Keratinocyte (primary cell): ENCODE measurements around the gene VN1R5. TPM values are rescaled to one million over a fixed set of nuclear protein-coding genes. Genes with fewer than 3 reads are reported as not detected.

Source experiments
- DNase-seq: peaks from one replicate; pipeline ENCODE4 v3.0.0-alpha.2; 2011; ENCODE audit warnings: low read depth, missing footprints, low spot score
- FAIRE-seq: peaks from 2 replicates; lab custom pipeline; 2011; peaks lifted over from hg19 to GRCh38; lab: Jason Lieb, UNC
- H2AFZ ChIP-seq: 2 replicates; pipeline ENCODE4 v1.6.0; 2012; ENCODE audit warnings: low read length, control low read depth, inconsistent platforms; ENCODE audit not compliant: control insufficient read depth
- H3K27ac ChIP-seq: 2 replicates; pipeline ENCODE4 v1.5.1; 2011; ENCODE audit warnings: low read length; ENCODE audit not compliant: control insufficient read depth, insufficient read depth
- H3K27me3 ChIP-seq: 3 replicates; pipeline ENCODE4 v1.6.0; 2011; ENCODE audit warnings: low read length; ENCODE audit not compliant: control insufficient read depth, insufficient read depth; ENCODE audit errors: extremely low read depth
- H3K36me3 ChIP-seq, 2 experiments: 2 replicates in 1 of 2; 3 replicates in 1 of 2; pipeline ENCODE4 v1.5.1; 2011; ENCODE audit warnings: low read length in 2 of 2, mild to moderate bottlenecking in 1 of 2; ENCODE audit not compliant: control insufficient read depth in 2 of 2, insufficient read depth in 2 of 2; ENCODE audit errors: extremely low read depth in 1 of 2
- H3K4me1 ChIP-seq: 3 replicates; pipeline ENCODE4 v1.5.1; 2011; ENCODE audit warnings: low read length; ENCODE audit not compliant: control insufficient read depth, insufficient read depth; ENCODE audit errors: extremely low read depth
- H3K4me2 ChIP-seq: 3 replicates; pipeline ENCODE4 v1.6.0; 2011; ENCODE audit warnings: low read depth, low read length; ENCODE audit not compliant: control insufficient read depth, insufficient read depth; ENCODE audit errors: extremely low read depth
- H3K4me3 ChIP-seq, 3 experiments: fragments of 200-600 bp in 1 of 3; sonication (generic) in 1 of 3; 2 replicates in 2 of 3; 3 replicates in 1 of 3; pipeline ENCODE4 v1.5.1; 2011 to 2016; ENCODE audit warnings: low read length in 3 of 3, mild to moderate bottlenecking in 3 of 3, control low read depth in 2 of 3, inconsistent platforms in 1 of 3, low read depth in 1 of 3, mixed read lengths in 1 of 3, mixed run types in 1 of 3, moderate library complexity in 1 of 3; ENCODE audit not compliant: control insufficient read depth in 2 of 3, insufficient read depth in 2 of 3; ENCODE audit errors: extremely low read depth in 1 of 3
- H3K79me2 ChIP-seq: 2 replicates; pipeline ENCODE4 v1.6.0; 2012; ENCODE audit warnings: low read length; ENCODE audit not compliant: control insufficient read depth, insufficient read depth
- H3K9ac ChIP-seq: 3 replicates; pipeline ENCODE4 v1.6.0; 2011; ENCODE audit warnings: low read length; ENCODE audit not compliant: control insufficient read depth, insufficient read depth; ENCODE audit errors: extremely low read depth
- H3K9me1 ChIP-seq: 3 replicates; pipeline ENCODE4 v1.6.0; 2011; ENCODE audit warnings: low read length; ENCODE audit not compliant: control insufficient read depth, insufficient read depth; ENCODE audit errors: extremely low read depth
- H3K9me3 ChIP-seq: 2 replicates; pipeline ENCODE4 v1.5.1; 2012; ENCODE audit warnings: low read depth, low read length; ENCODE audit not compliant: control insufficient read depth
- H4K20me1 ChIP-seq: 3 replicates; pipeline ENCODE4 v1.6.0; 2011; ENCODE audit warnings: low read length; ENCODE audit not compliant: control insufficient read depth, insufficient read depth; ENCODE audit errors: extremely low read depth
- CTCF ChIP-seq, 3 experiments: IDR thresholded peaks in 1 of 3; conservative IDR thresholded peaks in 1 of 3; optimal IDR thresholded peaks in 1 of 3; 2 replicates in 2 of 3; 3 replicates in 1 of 3; pipeline versions ENCODE3 to v1.5.1; 2011; ENCODE audit warnings: low read length in 3 of 3, mild to moderate bottlenecking in 3 of 3, moderate library complexity in 2 of 3, control low read depth in 1 of 3, inconsistent platforms in 1 of 3; ENCODE audit not compliant: insufficient read depth in 2 of 3; ENCODE audit errors: extremely low read depth in 1 of 3
- EZH2 ChIP-seq: IDR thresholded peaks from one replicate; pipeline ENCODE4 v1.6.1; 2012; ENCODE audit warnings: inconsistent platforms, mild to moderate bottlenecking, low read length, moderate library complexity
- dilution Hi-C: fragments of 300-500 bp; cut with MboI; formaldehyde crosslinking; loops from one replicate; pipeline ENCODE4 v1.7.0; 2020; ENCODE audit warnings: low sequenced_read_pairs; ENCODE audit not compliant: extremely low pct_ligation_motif_present
- polyA plus RNA-seq, 5 experiments: library from polyadenylated mRNA; depleted of rRNA in 3 of 5; stranded (reverse) in 3 of 5; stranded (forward) in 1 of 5; unstranded in 1 of 5; fragments of >200 nt; gene quantifications; 1 replicate in 1 of 5; 2 replicates in 3 of 5; 3 replicates in 1 of 5; pipeline versions ENCODE4 v1.2.1 to v1.2.3, GENCODE V29; 2011 to 2012; ENCODE audit warnings: missing spikeins in 2 of 5, low read depth in 1 of 5, low replicate concordance in 1 of 5

Gene VN1R5
- polyA plus RNA-seq, 1 donor (not counting 4 experiments of a cell fraction or from before 2014, with no cell fraction given), result not detected

- Histone ChIP-seq H3K4me3 (no peak overlapping the region), H3K27ac (no peak overlapping the region), H3K4me1 (no peaks in the 10 kb centered on the region), H2AFZ (no peak overlapping the region), H3K9ac (no peak overlapping the region), H3K9me3 (no peaks in the 10 kb centered on the region), H3K4me2 (no peak overlapping the region), H3K9me1 (no peaks in the 10 kb centered on the region), H3K27me3 (no peaks in the 10 kb centered on the region), H4K20me1 (no peaks in the 10 kb centered on the region), H3K36me3 (peaks cover 0 to 9% of the 10 kb centered on the region in 2 experiments), H3K79me2 (no peaks in the 10 kb centered on the region)
- no peak for DNase-seq
- dilution Hi-C loops, result no loop called here
- FAIRE-seq, result no peak
- TF ChIP-seq EZH2 (no peak), CTCF (optimal IDR thresholded peaks at IDR 0.05 in 1 of 3, IDR thresholded peaks at IDR 0.05 in 1 of 3, conservative IDR thresholded peaks at IDR 0.05 in 1 of 3; ENCODE audit: extremely low read depth in 1 of 3, insufficient read depth in 2 of 3, low read length in 3 of 3) (no peak)
Measured at GRCh38 chr1:247298701-247299100, 42.8 kb downstream of the VN1R5 start.

- Histone ChIP-seq H3K9me1 (no peaks in the 10 kb centered on the region), H3K27me3 (no peaks in the 10 kb centered on the region), H3K4me2 (no peak overlapping the region), H3K9me3 (no peaks in the 10 kb centered on the region), H3K79me2 (no peaks in the 10 kb centered on the region), H3K9ac (no peak overlapping the region), H3K27ac (no peak overlapping the region), H3K36me3 (peaks cover 0 to 9% of the 10 kb centered on the region in 2 experiments), H2AFZ (no peak overlapping the region), H4K20me1 (no peaks in the 10 kb centered on the region), H3K4me1 (no peaks in the 10 kb centered on the region), H3K4me3 (no peak overlapping the region)
- no peak for TF ChIP-seq EZH2
- no peak for TF ChIP-seq CTCF (optimal IDR thresholded peaks at IDR 0.05 in 1 of 3, IDR thresholded peaks at IDR 0.05 in 1 of 3, conservative IDR thresholded peaks at IDR 0.05 in 1 of 3; ENCODE audit: extremely low read depth in 1 of 3, insufficient read depth in 2 of 3, low read length in 3 of 3)
- dilution Hi-C loops, result no loop called here
- FAIRE-seq (no peak), DNase-seq (no peak)
Measured at GRCh38 chr1:247299723-247300381, 44.0 kb downstream of the VN1R5 start.
